GM23248 (cell line): ENCODE measurements around the gene GHRL. TPM values are rescaled to one million over a fixed set of nuclear protein-coding genes. Genes with fewer than 3 reads are reported as not detected.

Experiments
- DNase-seq: peaks from one replicate; pipeline ENCODE4 v3.0.0-alpha.2; 2015
- H2AFZ ChIP-seq: fragments of 200-600 bp; sonication (generic); 2 replicates; pipeline ENCODE4 v1.6.1; 2016; ENCODE audit warnings: antibody characterized with exemption
- H3F3A ChIP-seq: fragments of 200-600 bp; sonication (generic); 2 replicates; pipeline ENCODE4 v1.6.1; 2016; ENCODE audit warnings: mild to moderate bottlenecking, antibody characterized with exemption, mixed run types; ENCODE audit not compliant: insufficient read depth
- H3K27ac ChIP-seq: fragments of 200-600 bp; sonication (generic); 2 replicates; pipeline ENCODE4 v1.5.1; 2016; ENCODE audit warnings: mild to moderate bottlenecking
- H3K27me3 ChIP-seq: fragments of 200-600 bp; sonication (generic); replicated peaks from 2 replicates; pipeline ENCODE4 v1.6.1; 2016; ENCODE audit warnings: mild to moderate bottlenecking; ENCODE audit not compliant: insufficient read depth
- H3K36me3 ChIP-seq: fragments of 200-600 bp; sonication (generic); 2 replicates; pipeline ENCODE4 v1.6.1; 2016; ENCODE audit warnings: low read depth, mild to moderate bottlenecking
- H3K4me1 ChIP-seq: fragments of 200-600 bp; sonication (generic); 2 replicates; pipeline ENCODE4 v1.6.1; 2016; ENCODE audit warnings: mild to moderate bottlenecking; ENCODE audit not compliant: insufficient read depth
- H3K4me2 ChIP-seq: fragments of 200-600 bp; sonication (generic); one replicate; pipeline ENCODE4 v1.6.1; 2016; ENCODE audit warnings: mild to moderate bottlenecking; ENCODE audit not compliant: unreplicated experiment
- H3K4me3 ChIP-seq: fragments of 200-600 bp; sonication (generic); 2 replicates; pipeline ENCODE4 v1.5.1; 2016; ENCODE audit warnings: mild to moderate bottlenecking
- H3K79me2 ChIP-seq: fragments of 200-600 bp; sonication (generic); 2 replicates; pipeline ENCODE4 v1.6.1; 2016; ENCODE audit warnings: mild to moderate bottlenecking; ENCODE audit not compliant: insufficient read depth
- H3K9ac ChIP-seq: fragments of 200-600 bp; sonication (generic); 2 replicates; pipeline ENCODE4 v1.6.1; 2016; ENCODE audit warnings: mild to moderate bottlenecking
- H3K9me2 ChIP-seq: fragments of 200-600 bp; sonication (generic); 2 replicates; pipeline ENCODE4 v1.6.1; 2016; ENCODE audit warnings: mixed run types, mild to moderate bottlenecking, moderate library complexity; ENCODE audit not compliant: insufficient read depth
- H3K9me3 ChIP-seq: fragments of 200-600 bp; sonication (generic); one replicate; pipeline ENCODE4 v1.6.1; 2017; ENCODE audit warnings: low read depth
- H4K20me1 ChIP-seq: fragments of 200-600 bp; sonication (generic); 2 replicates; pipeline ENCODE4 v1.6.0; 2016; ENCODE audit not compliant: insufficient read depth
- EZH2 ChIP-seq: fragments of 200-600 bp; sonication (generic); IDR thresholded peaks from 2 replicates; pipeline ENCODE4 v1.6.1; 2018; ENCODE audit warnings: antibody characterized with exemption, mild to moderate bottlenecking; ENCODE audit not compliant: insufficient read depth, poor library complexity, severe bottlenecking
- EZH2phosphoT487 ChIP-seq: fragments of 200-600 bp; sonication (generic); IDR thresholded peaks from 2 replicates; pipeline ENCODE4 v1.6.1; 2018; ENCODE audit warnings: antibody characterized with exemption, moderate library complexity, mild to moderate bottlenecking, low read depth; ENCODE audit not compliant: insufficient read depth
- WGBS, 2 experiments: methylation state at CpG; one replicate each; pipeline ENCODE4 v1.1.6; 2015 to 2017; ENCODE audit warnings: low lambda C conversion rate in 2 of 2, low coverage in 1 of 2; ENCODE audit errors: missing lambda C conversion rate in 2 of 2; 5-methylcytosine and 5-hydroxymethylcytosine counted together
- in situ Hi-C: fragments of 300-500 bp; cut with MboI; formaldehyde crosslinking; loops from 2 replicates; pipeline ENCODE4 v1.15.0; 2020
- polyA plus RNA-seq: library from polyadenylated mRNA; unstranded; fragments of >200 nt; fragmentation: Nextera tagmentation; extraction: Ambion mirVana; gene quantifications from 2 replicates; pipeline ENCODE4 v1.2.1, GENCODE V29; 2016
- total RNA-seq: library from RNA; depleted of rRNA; stranded (reverse); fragments of >200 nt; shearing (Covaris generic); gene quantifications from 2 replicates; pipeline ENCODE4 v1.2.3, GENCODE V29; 2014

Gene GHRL
- total and polyA plus RNA-seq, 2 experiments from 2014 or later, result 0.71 TPM; not detected in 1

DNA sequence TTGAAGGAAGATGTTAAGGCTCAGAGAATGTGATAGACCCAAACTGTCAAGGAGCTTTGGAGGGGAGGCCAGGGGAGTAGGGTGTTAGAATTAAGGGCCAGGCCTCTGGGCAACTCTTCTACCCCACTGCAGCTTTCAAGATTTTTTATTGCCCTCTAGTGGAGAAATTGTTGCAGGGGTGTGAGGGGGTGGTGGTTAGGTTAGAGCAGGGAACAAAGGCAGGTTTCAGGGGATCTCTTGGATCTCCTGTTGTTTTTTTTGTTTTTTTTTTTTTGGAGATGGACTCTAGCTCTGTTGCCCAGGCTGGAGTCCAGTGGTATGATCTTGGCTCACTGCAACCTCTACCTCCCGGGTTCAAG is 29.6 kb upstream of the GHRL start:
- H4K20me1 ChIP-seq, result 0 out of 2 replicates have a peak, but pooled peaks cover 8% of the 10 kb centered on the region
- TF ChIP-seq EZH2 (no peak), EZH2phosphoT487 (no peak)
- no peak overlapping the region for H3K9ac ChIP-seq
- no peak overlapping the region for H2AFZ ChIP-seq
- H3K4me3 ChIP-seq, result no peak overlapping the region
- in situ Hi-C loops, result no loop called here
- WGBS, 2 experiments, result 92 to 100% methylated on average over 1 of the region's 1 CpG
- H3K9me2 ChIP-seq, result no peaks in the 10 kb centered on the region
- peaks cover 20% of the 10 kb centered on the region for H3K27me3 ChIP-seq
- H3K27ac ChIP-seq, result no peak overlapping the region
- no peaks in the 10 kb centered on the region for H3K9me3 ChIP-seq
- DNase-seq, result no peak
- peaks cover 16% of the 10 kb centered on the region; the same call in 1 of the 2 replicates for H3K36me3 ChIP-seq
- H3K79me2 ChIP-seq, result peaks cover 36% of the 10 kb centered on the region
- no peak overlapping the region for H3K4me2 ChIP-seq
- H3K4me1 ChIP-seq, result peaks cover 16% of the 10 kb centered on the region
- no peaks in the 10 kb centered on the region; the same call in 1 of the 2 replicates for H3F3A ChIP-seq

DNA sequence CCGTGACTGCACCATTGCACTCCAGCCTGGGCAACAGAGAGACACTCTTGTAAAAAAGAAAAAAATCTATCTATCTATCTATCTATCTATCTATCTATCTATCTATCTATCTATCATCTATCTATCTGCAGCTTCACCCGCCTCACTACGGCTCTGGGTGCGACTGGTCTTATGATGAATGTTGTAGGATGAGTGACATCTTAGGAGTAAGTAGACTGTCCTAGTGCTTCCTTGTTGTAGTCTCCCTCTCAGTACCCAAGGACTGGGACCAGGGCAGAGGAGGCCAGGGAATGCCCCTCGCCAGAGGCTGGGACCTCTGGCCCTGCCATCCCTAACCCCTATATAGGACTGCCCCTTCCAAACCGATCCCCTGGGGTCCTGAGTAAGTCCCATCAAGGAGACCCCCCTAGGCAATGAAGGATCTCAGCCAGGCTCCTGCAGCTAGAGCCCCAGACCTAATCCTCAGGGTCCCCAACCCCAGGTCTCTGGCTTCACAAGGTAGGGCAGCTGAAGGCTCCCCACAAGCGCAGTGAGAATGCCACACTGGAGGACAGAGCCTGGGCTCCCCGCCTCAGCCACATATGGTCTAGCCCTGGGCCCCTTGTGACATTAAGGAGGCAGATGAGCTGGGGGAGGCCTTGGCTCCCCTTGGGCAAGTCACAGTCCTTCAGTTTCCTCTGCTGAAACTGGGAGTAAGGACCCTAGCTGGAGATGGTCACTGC is 29.0 kb upstream of the GHRL start:
- in situ Hi-C loops, result no loop called here
- peak overlapping the region; percentile 100 for H3K9ac ChIP-seq
- H3K27ac ChIP-seq, result no peak overlapping the region
- H3K4me1 ChIP-seq, result peaks cover 16% of the 10 kb centered on the region
- H3K9me2 ChIP-seq, result no peaks in the 10 kb centered on the region
- TF ChIP-seq EZH2phosphoT487 (no peak), EZH2 (no peak)
- peaks cover 41% of the 10 kb centered on the region for H3K79me2 ChIP-seq
- DNase-seq, result no peak
- 0 out of 2 replicates have a peak, but pooled peaks cover 8% of the 10 kb centered on the region for H4K20me1 ChIP-seq
- no peaks in the 10 kb centered on the region; the same call in 1 of the 2 replicates for H3F3A ChIP-seq
- H3K36me3 ChIP-seq, result peaks cover 20% of the 10 kb centered on the region; the same call in 1 of the 2 replicates
- peak overlapping the region; percentile 40 for H3K4me2 ChIP-seq
- H2AFZ ChIP-seq, result peak overlapping the region; percentile 95
- peak overlapping the region; percentile 92; the same call in 1 of the 2 replicates for H3K4me3 ChIP-seq
- WGBS, 2 experiments, result 69 to 70% methylated on average over 8 of the region's 8 CpGs
- no peaks in the 10 kb centered on the region for H3K9me3 ChIP-seq
- H3K27me3 ChIP-seq, result peaks cover 15% of the 10 kb centered on the region; the same call in 1 of the 2 replicates

DNA sequence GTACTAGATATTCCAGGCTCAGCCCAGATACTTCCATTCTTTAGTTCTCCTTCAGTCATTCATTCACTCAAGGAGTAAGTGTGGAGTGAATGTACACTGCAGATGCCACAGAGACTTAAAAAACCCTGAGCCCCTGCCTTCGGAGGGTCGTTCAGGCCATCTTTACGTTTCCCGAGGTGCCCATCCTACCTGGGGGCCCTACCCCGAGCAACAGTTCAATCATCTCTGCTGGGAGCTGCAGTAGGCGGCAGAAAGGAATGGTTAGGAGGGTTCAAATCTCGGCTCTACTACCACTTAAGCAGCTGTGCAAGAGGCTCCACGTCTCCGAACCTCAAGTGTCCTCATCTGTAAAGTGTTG is 27.6 kb upstream of the GHRL start:
- Histone ChIP-seq H3K4me1 (peaks cover 16% of the 10 kb centered on the region), H3K4me2 (peak overlapping the region; percentile 99), H3K27ac (peak overlapping the region; percentile 98), H3K36me3 (peaks cover 26% of the 10 kb centered on the region; the same call in 1 of the 2 replicates), H3K79me2 (peaks cover 55% of the 10 kb centered on the region), H3F3A (peaks cover 7% of the 10 kb centered on the region; the same call in 1 of the 2 replicates), H4K20me1 (0 out of 2 replicates have a peak, but pooled peaks cover 8% of the 10 kb centered on the region), H3K9me2 (no peaks in the 10 kb centered on the region), H2AFZ (peak overlapping the region; percentile 17; the same call in 1 of the 2 replicates), H3K9ac (peak overlapping the region; percentile 100), H3K9me3 (no peaks in the 10 kb centered on the region), H3K4me3 (peak overlapping the region; percentile 92), H3K27me3 (0 out of 2 replicates have a peak, but pooled peaks cover 1% of the 10 kb centered on the region)
- 1 to 2% methylated on average over 9 of the region's 9 CpGs for WGBS, 2 experiments
- DNase-seq, result peak; percentile 47
- in situ Hi-C loops, result no loop called here
- TF ChIP-seq EZH2 (no peak), EZH2phosphoT487 (no peak)

DNA sequence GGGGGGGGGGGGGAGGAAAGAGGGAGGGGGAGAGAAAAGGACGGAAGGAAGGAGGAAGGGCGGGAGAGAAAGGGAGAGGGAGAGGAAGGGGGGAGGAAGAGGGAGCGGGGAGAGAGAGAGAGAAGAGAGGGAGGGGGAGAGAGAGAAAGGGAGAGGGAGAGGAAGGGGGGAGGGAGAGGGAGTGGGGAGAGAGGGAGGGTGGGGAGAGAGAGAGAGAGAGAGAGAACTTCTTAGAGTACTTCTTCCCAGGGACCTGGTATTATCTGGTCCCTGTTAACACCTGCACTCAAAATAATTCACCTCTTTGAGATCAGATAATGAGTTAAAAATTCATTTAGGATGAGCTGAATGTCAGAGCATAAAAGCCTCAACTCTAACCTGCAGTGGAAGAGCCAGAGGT is 27.1 kb upstream of the GHRL start:
- H3K36me3 ChIP-seq, result peaks cover 29% of the 10 kb centered on the region
- 0 out of 2 replicates have a peak, but pooled peaks cover 8% of the 10 kb centered on the region for H4K20me1 ChIP-seq
- H3F3A ChIP-seq, result peaks cover 9% of the 10 kb centered on the region
- no peak for TF ChIP-seq EZH2phosphoT487
- no peak for TF ChIP-seq EZH2
- in situ Hi-C loops, result no loop called here
- H2AFZ ChIP-seq, result no peak overlapping the region
- H3K9me3 ChIP-seq, result no peaks in the 10 kb centered on the region
- H3K4me1 ChIP-seq, result peaks cover 16% of the 10 kb centered on the region
- H3K9me2 ChIP-seq, result no peaks in the 10 kb centered on the region
- H3K27me3 ChIP-seq, result no peaks in the 10 kb centered on the region
- peak; percentile 32 for DNase-seq
- peak overlapping the region; percentile 99 for H3K4me2 ChIP-seq
- peak overlapping the region; percentile 98; the same call in 1 of the 2 replicates for H3K27ac ChIP-seq
- WGBS, 2 experiments, result 0% methylated on average over 3 of the region's 3 CpGs; no CpG with 5 or more reads in 1 of the 2 experiments
- H3K9ac ChIP-seq, result peak overlapping the region; percentile 100
- H3K79me2 ChIP-seq, result peaks cover 58% of the 10 kb centered on the region
- peak overlapping the region; percentile 92 for H3K4me3 ChIP-seq
